ENCODE data around the gene CSMD2.

The CSMD2 gene

DNA sequence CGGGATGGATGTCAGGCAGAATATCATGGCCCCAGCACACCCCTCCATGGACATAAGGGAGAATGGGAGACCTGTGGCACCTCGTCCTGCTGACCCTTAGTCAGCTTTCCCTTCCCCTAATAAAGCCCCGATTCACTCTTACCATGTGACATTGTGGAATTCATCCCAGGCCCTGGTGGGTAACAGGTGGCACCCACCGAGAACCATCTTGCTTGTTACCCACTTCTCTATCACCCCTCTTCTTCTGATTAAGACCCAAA lies 32.9 kb downstream of the CSMD2 start:
- no peak for TF ChIP-seq POLR2AphosphoS5 (IDR thresholded peaks at IDR 0.05; ENCODE audit: low read depth, low read length)
- no peak for TF ChIP-seq FOXP2 (optimal IDR thresholded peaks at IDR 0.05; ENCODE audit: borderline replicate concordance, extremely low read depth, extremely low read length, insufficient read depth)
- TF ChIP-seq SIN3A (IDR thresholded peaks at IDR 0.05; ENCODE audit: borderline replicate concordance, insufficient read depth, low read length) = no peak
- TF ChIP-seq REST (IDR thresholded peaks at IDR 0.05; ENCODE audit: insufficient read depth in 1 of 2, low read depth in 2 of 2, low read length in 2 of 2) = no peak
- no peak for TF ChIP-seq TAF1 (IDR thresholded peaks at IDR 0.05; ENCODE audit: borderline replicate concordance, insufficient read depth, low read length)

DNA sequence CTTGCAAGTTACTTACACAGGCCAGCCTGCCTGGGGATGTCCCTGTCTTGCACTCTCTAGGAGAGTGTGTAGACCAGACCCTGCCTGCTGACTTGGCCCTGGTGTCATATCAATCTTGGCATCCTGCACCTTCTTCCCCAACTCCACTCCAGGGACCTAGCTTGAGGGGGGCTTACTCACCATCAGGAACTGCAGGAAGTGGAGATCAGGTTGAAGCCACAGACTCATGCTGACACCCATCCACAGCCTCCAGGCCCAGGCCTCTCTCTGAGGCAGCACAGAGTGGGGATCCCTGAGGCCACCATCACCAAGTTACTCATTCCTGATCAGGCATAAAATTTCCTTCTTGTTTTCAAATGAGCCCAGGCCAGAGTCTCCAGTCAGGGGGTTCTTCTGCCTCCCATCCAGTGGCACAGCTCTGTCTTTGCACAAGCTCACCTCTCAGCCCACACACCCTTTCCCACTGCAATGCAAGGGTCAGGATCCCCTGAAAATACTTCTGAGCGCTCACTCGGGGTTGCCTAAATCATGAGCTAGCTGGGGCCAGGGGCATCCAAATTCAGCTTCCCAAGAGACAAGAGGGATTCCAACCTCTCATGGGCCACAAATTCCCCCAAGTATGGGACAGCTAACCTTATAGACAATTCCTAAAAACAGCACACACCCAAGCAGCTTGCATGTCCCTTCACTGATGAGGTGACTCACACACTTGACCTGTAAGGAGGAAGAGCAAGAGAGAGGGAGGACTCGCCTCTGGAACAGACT lies 33.5 kb downstream of the CSMD2 start:
- TF ChIP-seq POLR2AphosphoS5 (IDR thresholded peaks at IDR 0.05; ENCODE audit: low read depth, low read length) (no peak), REST (IDR thresholded peaks at IDR 0.05; ENCODE audit: insufficient read depth in 1 of 2, low read depth in 2 of 2, low read length in 2 of 2) (no peak), SIN3A (IDR thresholded peaks at IDR 0.05; ENCODE audit: borderline replicate concordance, insufficient read depth, low read length) (no peak), FOXP2 (optimal IDR thresholded peaks at IDR 0.05; ENCODE audit: borderline replicate concordance, extremely low read depth, extremely low read length, insufficient read depth) (no peak), TAF1 (IDR thresholded peaks at IDR 0.05; ENCODE audit: borderline replicate concordance, insufficient read depth, low read length) (no peak)

GRCh38 chr1:34130306-34130705 lies 34.7 kb downstream of the CSMD2 start:
- TF ChIP-seq POLR2AphosphoS5 (IDR thresholded peaks at IDR 0.05; ENCODE audit: low read depth, low read length) (no peak), TAF1 (IDR thresholded peaks at IDR 0.05; ENCODE audit: borderline replicate concordance, insufficient read depth, low read length) (no peak), SIN3A (IDR thresholded peaks at IDR 0.05; ENCODE audit: borderline replicate concordance, insufficient read depth, low read length) (no peak), FOXP2 (optimal IDR thresholded peaks at IDR 0.05; ENCODE audit: borderline replicate concordance, extremely low read depth, extremely low read length, insufficient read depth) (no peak), REST (IDR thresholded peaks at IDR 0.05; ENCODE audit: insufficient read depth in 1 of 2, low read depth in 2 of 2, low read length in 2 of 2) (no peak)

- TF ChIP-seq REST (IDR thresholded peaks at IDR 0.05; ENCODE audit: insufficient read depth in 1 of 2, low read depth in 2 of 2, low read length in 2 of 2) (no peak), FOXP2 (optimal IDR thresholded peaks at IDR 0.05; ENCODE audit: borderline replicate concordance, extremely low read depth, extremely low read length, insufficient read depth) (no peak), POLR2AphosphoS5 (IDR thresholded peaks at IDR 0.05; ENCODE audit: low read depth, low read length) (no peak), TAF1 (IDR thresholded peaks at IDR 0.05; ENCODE audit: borderline replicate concordance, insufficient read depth, low read length) (no peak), SIN3A (IDR thresholded peaks at IDR 0.05; ENCODE audit: borderline replicate concordance, insufficient read depth, low read length) (no peak)
Measured at GRCh38 chr1:34129630-34130029, 35.4 kb downstream of the CSMD2 start.

All from PFSK-1 (cell line).